HEK293 (cell line): ENCODE measurements around the gene P2RY2.

Experiments
- CTCF ChIA-PET: fragments of 350-600 bp; formaldehyde crosslinking; extraction: SDS; loops from one replicate; lab custom pipeline; 2021; ENCODE audit warnings: antibody characterized with exemption; lab: Yijun Ruan, JAX
- POLR2A ChIA-PET: fragments of 300-600 bp; formaldehyde crosslinking; extraction: SDS; loops from one replicate; lab custom pipeline; 2020; ENCODE audit warnings: antibody characterized with exemption, inconsistent platforms; lab: Yijun Ruan, JAX
- H3K27ac ChIP-seq: fragments of 200-500 bp; sonication (Bioruptor generic); 2 replicates; pipeline ENCODE4 v1.5.1; 2014; ENCODE audit warnings: low read depth, low read length, control low read depth, inconsistent platforms; ENCODE audit errors: extremely low read depth
- H3K36me3 ChIP-seq, 2 experiments: fragments of 200-500 bp in 1 of 2; sonication (Bioruptor generic) in 1 of 2; 1 replicate in 1 of 2; 2 replicates in 1 of 2; pipeline ENCODE4 v1.5.1; 2014 to 2017; ENCODE audit warnings: inconsistent platforms in 2 of 2, low read length in 2 of 2; ENCODE audit not compliant: control insufficient read depth in 2 of 2, insufficient read depth in 1 of 2
- H3K4me1 ChIP-seq: fragments of 200-500 bp; sonication (Bioruptor generic); 2 replicates; pipeline ENCODE4 v1.5.1; 2014; ENCODE audit warnings: mild to moderate bottlenecking, low read length, inconsistent platforms; ENCODE audit not compliant: control insufficient read depth, insufficient read depth
- H3K4me3 ChIP-seq: 2 replicates; pipeline ENCODE4 v1.5.1; 2011; ENCODE audit warnings: low read depth, mild to moderate bottlenecking, control low read depth, low read length, moderate library complexity
- H3K9me3 ChIP-seq: fragments of 200-500 bp; sonication (Bioruptor generic); 2 replicates; pipeline ENCODE4 v1.5.1; 2014; ENCODE audit warnings: low read depth, low read length, inconsistent platforms; ENCODE audit not compliant: control insufficient read depth, insufficient read depth
- AEBP2 ChIP-seq: fragments of 450-650 bp; formaldehyde crosslinking; IDR thresholded peaks from 2 replicates; pipeline ENCODE4 v1.5.1; 2016; ENCODE audit warnings: missing biosample characterization, missing genetic modification characterization, borderline replicate concordance
- EGR2 ChIP-seq: fragments of 450-650 bp; formaldehyde crosslinking; IDR thresholded peaks from 2 replicates; pipeline ENCODE4 v1.5.1; 2016; ENCODE audit warnings: low read depth, missing biosample characterization, missing genetic modification characterization
- HOXD13 ChIP-seq: sonication (generic); formaldehyde crosslinking; IDR thresholded peaks from 2 replicates; pipeline ENCODE4 v1.8.0; 2022; ENCODE audit warnings: missing genetic modification reagents, borderline replicate concordance
- KLF10 ChIP-seq: fragments of 450-650 bp; IDR thresholded peaks from 2 replicates; pipeline ENCODE4 v1.5.1; 2018; ENCODE audit warnings: missing biosample characterization, mild to moderate bottlenecking, missing genetic modification characterization
- OVOL3 ChIP-seq: fragments of 450-650 bp; formaldehyde crosslinking; IDR thresholded peaks from 2 replicates; pipeline ENCODE4 v1.5.1; 2016; ENCODE audit warnings: missing biosample characterization, missing genetic modification characterization
- SALL2 ChIP-seq: fragments of 450-650 bp; formaldehyde crosslinking; IDR thresholded peaks from 2 replicates; pipeline ENCODE4 v1.5.0; 2017; ENCODE audit warnings: missing biosample characterization, mild to moderate bottlenecking, missing genetic modification characterization, borderline replicate concordance
- ZBTB1 ChIP-seq: fragments of 450-650 bp; formaldehyde crosslinking; IDR thresholded peaks from 2 replicates; pipeline ENCODE4 v1.5.1; 2016; ENCODE audit warnings: missing biosample characterization, missing genetic modification characterization
- ZBTB20 ChIP-seq: fragments of 450-650 bp; formaldehyde crosslinking; IDR thresholded peaks from 2 replicates; pipeline ENCODE4 v1.5.1; 2016; ENCODE audit warnings: missing biosample characterization, missing genetic modification characterization
- ZBTB44 ChIP-seq: fragments of 450-650 bp; IDR thresholded peaks from 2 replicates; pipeline ENCODE4 v1.5.1; 2018; ENCODE audit warnings: missing biosample characterization, mild to moderate bottlenecking, missing genetic modification characterization
- ZFP69B ChIP-seq: fragments of 450-650 bp; formaldehyde crosslinking; IDR thresholded peaks from 2 replicates; pipeline ENCODE4 v1.5.1; 2016; ENCODE audit warnings: missing biosample characterization, missing genetic modification characterization
- ZNF133 ChIP-seq: fragments of 450-650 bp; formaldehyde crosslinking; IDR thresholded peaks from 2 replicates; pipeline ENCODE4 v1.5.1; 2016; ENCODE audit warnings: missing biosample characterization, missing genetic modification characterization
- ZNF248 ChIP-seq: fragments of 450-650 bp; formaldehyde crosslinking; IDR thresholded peaks from 2 replicates; pipeline ENCODE4 v1.5.1; 2017; ENCODE audit warnings: missing biosample characterization, missing genetic modification characterization
- ZNF366 ChIP-seq: fragments of 450-650 bp; formaldehyde crosslinking; conservative IDR thresholded peaks from 2 replicates; pipeline ENCODE4 v1.5.1; 2016; ENCODE audit warnings: missing biosample characterization, missing genetic modification characterization
- ZNF416 ChIP-seq: fragments of 450-650 bp; formaldehyde crosslinking; IDR thresholded peaks from 2 replicates; pipeline ENCODE4 v1.5.1; 2016; ENCODE audit warnings: missing biosample characterization, missing genetic modification characterization
- ZNF585B ChIP-seq: fragments of 450-650 bp; formaldehyde crosslinking; IDR thresholded peaks from 2 replicates; pipeline ENCODE4 v1.5.1; 2016; ENCODE audit warnings: missing biosample characterization, missing genetic modification characterization
- ZNF596 ChIP-seq: fragments of 450-650 bp; IDR thresholded peaks from 2 replicates; pipeline ENCODE4 v1.5.0; 2018; ENCODE audit warnings: missing biosample characterization, mild to moderate bottlenecking, missing genetic modification characterization, moderate library complexity
- ZNF600 ChIP-seq: fragments of 450-650 bp; formaldehyde crosslinking; IDR thresholded peaks from 2 replicates; pipeline ENCODE4 v1.5.1; 2016; ENCODE audit warnings: missing biosample characterization, missing genetic modification characterization
- ZNF610 ChIP-seq: fragments of 450-650 bp; formaldehyde crosslinking; IDR thresholded peaks from 2 replicates; pipeline ENCODE4 v1.5.1; 2016; ENCODE audit warnings: missing biosample characterization, missing genetic modification characterization, borderline replicate concordance
- ZNF660 ChIP-seq: fragments of 450-650 bp; IDR thresholded peaks from 2 replicates; pipeline ENCODE4 v1.5.1; 2018; ENCODE audit warnings: missing biosample characterization, mild to moderate bottlenecking, missing genetic modification characterization
- ZNF777 ChIP-seq: fragments of 450-650 bp; formaldehyde crosslinking; IDR thresholded peaks from 2 replicates; pipeline ENCODE4 v1.5.1; 2017; ENCODE audit warnings: missing biosample characterization, missing genetic modification characterization, borderline replicate concordance
- ZSCAN30 ChIP-seq: fragments of 450-650 bp; IDR thresholded peaks from 2 replicates; pipeline ENCODE4 v1.5.1; 2018; ENCODE audit warnings: missing biosample characterization, mild to moderate bottlenecking, missing genetic modification characterization, moderate library complexity

Gene P2RY2

DNA sequence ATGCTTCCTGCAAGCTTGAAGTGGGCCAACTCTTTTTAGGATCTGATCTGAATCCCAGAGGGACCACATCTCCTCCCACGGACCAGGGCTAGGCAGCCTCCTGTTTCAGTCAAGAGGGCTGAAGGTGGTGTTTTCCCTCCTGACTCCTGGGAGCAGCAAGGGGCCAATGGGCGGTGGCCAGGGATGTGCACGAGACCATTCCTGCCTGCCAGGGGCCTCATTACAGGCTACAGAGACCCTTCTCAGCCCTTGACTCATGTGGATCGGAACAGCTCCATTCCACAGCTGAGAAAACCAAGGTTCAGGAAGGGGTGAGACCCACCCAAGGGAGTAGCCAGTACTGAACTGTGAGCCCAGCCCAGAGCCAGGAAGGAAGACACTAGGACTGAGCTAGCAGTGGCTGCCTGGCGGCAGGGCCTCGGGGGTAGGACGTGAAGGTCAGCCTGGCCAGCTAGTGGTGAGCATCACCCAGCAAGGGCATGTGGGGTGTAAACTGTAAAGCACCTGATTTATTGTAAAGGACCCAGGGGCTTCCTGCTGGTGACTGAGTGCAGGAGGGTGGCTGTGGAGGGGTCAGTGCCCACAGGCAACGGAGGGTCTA, 50.7 kb downstream of the P2RY2 start:
- no peak for TF ChIP-seq ZNF133 (tag by site-specific recombination)
- no peak for TF ChIP-seq ZFP69B (tag by site-specific recombination)
- no peak for TF ChIP-seq ZNF610 (tag by site-specific recombination)
- TF ChIP-seq ZNF777 (tag by site-specific recombination) = no peak
- no peak for TF ChIP-seq ZNF585B (tag by site-specific recombination)
- no peak for TF ChIP-seq ZNF600 (tag by site-specific recombination)
- no peak for TF ChIP-seq ZNF596 (tag by site-specific recombination)
- no peak for TF ChIP-seq ZNF366 (tag by site-specific recombination)
- TF ChIP-seq ZBTB20 (tag by site-specific recombination) = no peak
- TF ChIP-seq ZBTB1 (tag by site-specific recombination) = no peak
- TF ChIP-seq AEBP2 (tag by site-specific recombination) = no peak
- TF ChIP-seq ZNF416 = no peak
- TF ChIP-seq KLF10 = no peak
- no peak for TF ChIP-seq HOXD13 (CRISPR knock-in tag)
- no peak for TF ChIP-seq SALL2 (tag by site-specific recombination)
- no peak for TF ChIP-seq ZNF660
- TF ChIP-seq ZNF248 (tag by site-specific recombination) = no peak
- no peak for TF ChIP-seq ZBTB44 (tag by site-specific recombination)
- TF ChIP-seq ZSCAN30 (tag by site-specific recombination) = no peak
- TF ChIP-seq, all 188 proteins: peak for 0
- H3K27ac ChIP-seq = no peak overlapping the region
- H3K9me3 ChIP-seq = no peaks in the 10 kb centered on the region
- ChIA-PET CTCF (interaction anchor here (0.6 to 1.3 kb wide), 4 partner anchors 20 to 86 kb away, joined by 3 read pairs; no protein-coding TSS in a partner anchor), POLR2A (no interaction called here)
- no peaks in the 10 kb centered on the region for H3K4me1 ChIP-seq
- no peaks in the 10 kb centered on the region for H3K36me3 ChIP-seq
- H3K4me3 ChIP-seq = no peak overlapping the region

DNA sequence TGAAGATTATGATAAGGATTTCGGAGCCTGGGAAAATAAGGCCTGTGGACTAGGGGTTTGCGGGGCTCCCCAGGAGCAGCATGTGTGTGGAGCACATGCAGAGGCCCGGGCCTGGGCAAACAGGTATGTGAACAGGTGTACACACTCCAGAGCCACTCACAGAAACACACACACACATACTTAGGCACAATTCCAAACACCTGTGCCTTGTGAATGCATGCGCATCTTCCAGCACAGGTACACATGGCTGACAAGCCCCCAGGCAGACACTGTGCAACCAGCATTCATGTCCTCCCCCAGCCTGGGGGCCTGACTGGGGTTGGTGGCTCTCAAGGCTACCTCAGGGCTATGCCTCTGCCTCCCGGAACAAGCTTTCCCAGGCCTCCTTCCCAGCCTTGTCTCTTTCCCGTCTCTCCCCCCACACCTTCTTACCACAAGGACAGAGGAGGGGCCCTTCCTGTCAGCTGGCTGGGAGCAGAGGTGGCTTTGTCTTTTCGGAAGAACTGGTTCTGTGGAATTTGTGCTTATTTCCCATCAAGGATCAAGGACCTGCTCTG, 51.5 kb downstream of the P2RY2 start:
- no peak overlapping the region for H3K4me3 ChIP-seq
- ChIA-PET POLR2A (no interaction called here), CTCF (interaction anchor here (1.0 to 5.7 kb wide), 3 partner anchors 20 to 86 kb away, joined by 3 to 25 read pairs (median 4); no protein-coding TSS in a partner anchor)
- no peaks in the 10 kb centered on the region for H3K36me3 ChIP-seq
- H3K9me3 ChIP-seq = no peaks in the 10 kb centered on the region
- no peaks in the 10 kb centered on the region for H3K4me1 ChIP-seq
- no peak overlapping the region for H3K27ac ChIP-seq
- TF ChIP-seq EGR2 (tag by site-specific recombination) = no peak
- TF ChIP-seq OVOL3 (tag by site-specific recombination) = no peak
